ENCODE results near the gene PDE11A. TPM values are rescaled to one million over a fixed set of nuclear protein-coding genes. Genes with fewer than 3 reads are reported as not detected.

Gene PDE11A
- total and polyA plus RNA-seq, 2 of the 8 experiments (the other 6 are each of a cell fraction or from before 2014, with no cell fraction given): 0.19 to 0.23 TPM

DNA sequence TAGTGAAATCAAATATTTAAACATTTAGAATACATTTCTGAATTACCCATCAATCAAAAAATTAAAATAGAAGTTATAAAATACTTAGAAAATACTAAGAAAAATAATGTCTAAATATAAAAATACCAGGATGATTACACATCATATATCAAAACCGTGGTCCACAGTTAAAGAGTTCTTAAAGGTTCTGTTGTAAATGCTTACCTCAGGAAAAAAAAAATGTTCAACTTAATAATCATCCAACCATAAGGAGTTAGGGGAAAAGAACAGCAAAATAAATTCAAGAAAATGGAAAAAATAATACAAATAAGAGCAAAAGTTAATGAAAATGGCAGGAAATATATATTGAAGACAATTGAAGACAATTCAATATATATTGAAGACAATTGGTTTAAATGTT, 43.2 kb downstream of the PDE11A start:
- Histone ChIP-seq H3K56ac (replicated peaks; ENCODE audit: insufficient read length, low read depth, low read length) (no peak overlapping the region), H3K18ac (ENCODE audit: extremely low read depth, low read length) (no peak overlapping the region), H3K4ac (replicated peaks; ENCODE audit: insufficient read length, low read depth, low read length) (no peak overlapping the region), H2BK20ac (ENCODE audit: low read length) (no peak overlapping the region), H3K23me2 (ENCODE audit: low read depth, low read length) (no peaks in the 10 kb centered on the region), H3K27me3 (replicated peaks in 1 of 4; ENCODE audit: control insufficient read depth in 3 of 4, extremely low read depth in 1 of 4, insufficient read depth in 3 of 4, low read length in 3 of 4) (no peaks in the 10 kb centered on the region), H3K23ac (ENCODE audit: insufficient read length) (no peak overlapping the region), H4K5ac (ENCODE audit: insufficient read length, low read depth, low read length) (no peak overlapping the region), H3K9ac (replicated peaks in 1 of 4; ENCODE audit: extremely low read depth in 1 of 4, low read depth in 3 of 4, low read length in 3 of 4) (no peak overlapping the region), H3K14ac (ENCODE audit: insufficient read length) (no peak overlapping the region), H3K27ac (ENCODE audit: low read depth, low read length) (no peak overlapping the region), H3K9me3 (ENCODE audit: insufficient read depth in 2 of 2, low read depth in 1 of 2, low read length in 1 of 2) (no peaks in the 10 kb centered on the region), H3K4me3 (ENCODE audit: extremely low read depth in 1 of 4, insufficient read depth in 2 of 4, low read depth in 3 of 4, low read length in 4 of 4) (no peak overlapping the region), H2BK12ac (ENCODE audit: low read depth, low read length) (no peak overlapping the region), H2AFZ (ENCODE audit: low read length) (no peak overlapping the region), H3K79me1 (ENCODE audit: low read depth, low read length) (no peaks in the 10 kb centered on the region), H4K91ac (replicated peaks; ENCODE audit: insufficient read length, low read length) (no peak overlapping the region), H3K36me3 (ENCODE audit: control insufficient read depth in 2 of 4, insufficient read depth in 4 of 4, low read length in 3 of 4) (no peaks in the 10 kb centered on the region), H4K8ac (ENCODE audit: extremely low read depth, insufficient read depth, low read length) (no peak overlapping the region), H2AK5ac (ENCODE audit: low read depth, low read length) (no peak overlapping the region), H3K4me2 (ENCODE audit: insufficient read depth in 1 of 2, low read depth in 2 of 2, low read length in 2 of 2) (no peak overlapping the region), H2BK120ac (replicated peaks; ENCODE audit: low read depth, low read length) (no peak overlapping the region), H3K79me2 (ENCODE audit: control insufficient read depth in 1 of 2, insufficient read depth in 2 of 2, low read length in 2 of 2) (no peaks in the 10 kb centered on the region), H2BK5ac (ENCODE audit: low read depth, low read length) (no peak overlapping the region), H4K20me1 (replicated peaks in 1 of 2; ENCODE audit: control insufficient read depth in 1 of 2, insufficient read depth in 2 of 2, low read length in 2 of 2) (no peaks in the 10 kb centered on the region), H3K4me1 (replicated peaks in 1 of 4; ENCODE audit: control insufficient read depth in 3 of 4, insufficient read depth in 4 of 4, low read length in 3 of 4) (no peaks in the 10 kb centered on the region), H2BK15ac (ENCODE audit: low read length) (no peak overlapping the region)
- DNase-seq (ENCODE audit: low read depth in 1 of 2, low spot score in 2 of 2): no peak
- CTCF ChIA-PET (ENCODE audit: partially characterized antibody): interaction anchor here (0.6 kb wide), 1 partner anchor 40 kb away, joined by 3 read pairs; no protein-coding TSS in a partner anchor
- 70% methylated on average over 1 of the region's 1 CpG; no CpG with 5 or more reads in 1 of the 2 experiments for WGBS, 2 experiments (ENCODE audit: extremely low coverage in 1 of 2, insufficient coverage in 1 of 2, insufficient read length in 1 of 2, insufficient replicate concordance in 2 of 2, low coverage in 1 of 2, low lambda C conversion rate in 2 of 2, missing lambda C conversion rate in 1 of 2)
- FAIRE-seq: no peak
- POLR2A ChIA-PET (ENCODE audit: partially characterized antibody): no interaction called here
- TF ChIP-seq RAD21 (IDR thresholded peaks at IDR 0.05 in 1 of 2, conservative IDR thresholded peaks at IDR 0.05 in 1 of 2; ENCODE audit: low read depth in 2 of 2, low read length in 2 of 2) (no peak), EZH2 (IDR thresholded peaks at IDR 0.05; ENCODE audit: low read depth, low read length, severe bottlenecking) (no peak), USF2 (IDR thresholded peaks at IDR 0.05; ENCODE audit: low read length) (no peak), CHD1 (IDR thresholded peaks at IDR 0.05; ENCODE audit: low read depth, low read length) (no peak), MAFK (IDR thresholded peaks at IDR 0.05; ENCODE audit: low read depth, low read length) (no peak), JUND (IDR thresholded peaks at IDR 0.05; ENCODE audit: low read length) (no peak), BRCA1 (IDR thresholded peaks at IDR 0.05; ENCODE audit: low read depth, low read length) (no peak), JUN (IDR thresholded peaks at IDR 0.05; ENCODE audit: low read depth, low read length) (no peak), SP4 (IDR thresholded peaks at IDR 0.05; ENCODE audit: low read length) (no peak), KDM4A (IDR thresholded peaks at IDR 0.05; ENCODE audit: low read depth, low read length, severe bottlenecking) (no peak), BCL11A (IDR thresholded peaks at IDR 0.05; ENCODE audit: low read depth in 2 of 2, low read length in 2 of 2) (no peak), TAF1 (IDR thresholded peaks at IDR 0.05; ENCODE audit: low read depth, low read length) (no peak), TCF12 (IDR thresholded peaks at IDR 0.05; ENCODE audit: low read depth, low read length) (no peak), NANOG (IDR thresholded peaks at IDR 0.05; ENCODE audit: insufficient read depth, low read depth, low read length, poor library complexity, severe bottlenecking) (no peak)

All from H1 (cell line).